Stimulated activated CD8-positive, alpha-beta memory T cell treated with anti-CD3 and anti-CD28 coated beads, Interleukin-12 subunit alpha, Interleukin-12 subunit beta, amount 100 ng/mL, for 1 hour (primary cell): ENCODE measurements around the gene ROBO2.

ENCODE experiments used
- DNase-seq: peaks from one replicate; pipeline ENCODE4 v3.0.0-alpha.2; 2020; ENCODE audit warnings: low read depth

ROBO2 gene

DNA sequence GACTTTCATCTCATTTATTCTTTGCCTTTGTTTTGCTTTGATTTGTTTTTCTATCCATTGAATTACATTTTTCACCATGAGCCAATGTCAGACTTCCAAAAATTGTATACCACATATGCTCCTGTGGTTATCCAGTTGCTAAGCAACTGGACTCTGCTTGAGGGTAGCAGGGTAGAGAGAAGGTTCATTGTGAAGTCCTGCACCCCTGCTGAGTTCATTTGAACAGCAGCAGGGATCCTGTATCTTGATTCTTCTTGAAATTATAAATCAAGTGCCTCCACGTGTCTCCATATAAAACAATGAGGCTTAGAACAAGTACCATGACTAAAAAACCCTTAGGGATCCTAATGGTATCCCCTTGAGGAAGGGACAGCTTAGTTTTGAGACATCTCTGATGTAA is 449.3 kb downstream of the ROBO2 start:
- no peak for DNase-seq

DNA sequence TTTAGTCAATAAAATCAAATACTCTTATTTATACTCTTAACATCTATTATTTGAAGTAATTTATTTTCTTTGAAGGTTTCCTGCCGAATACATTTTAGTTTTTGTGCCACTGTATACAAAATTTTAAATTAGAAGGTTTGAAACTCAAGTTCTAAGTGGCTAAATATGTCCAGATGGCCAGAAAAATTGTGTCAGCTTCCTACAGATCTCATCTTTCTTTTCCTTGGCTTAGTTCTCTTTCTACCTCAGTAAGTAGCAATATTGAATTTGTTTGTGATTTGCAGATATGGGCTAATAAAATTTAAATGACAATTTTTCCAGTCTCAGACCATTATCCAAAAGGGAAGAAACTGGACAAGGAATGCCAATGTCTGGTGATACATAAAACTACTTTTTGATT is 452.1 kb downstream of the ROBO2 start:
- no peak for DNase-seq

DNA sequence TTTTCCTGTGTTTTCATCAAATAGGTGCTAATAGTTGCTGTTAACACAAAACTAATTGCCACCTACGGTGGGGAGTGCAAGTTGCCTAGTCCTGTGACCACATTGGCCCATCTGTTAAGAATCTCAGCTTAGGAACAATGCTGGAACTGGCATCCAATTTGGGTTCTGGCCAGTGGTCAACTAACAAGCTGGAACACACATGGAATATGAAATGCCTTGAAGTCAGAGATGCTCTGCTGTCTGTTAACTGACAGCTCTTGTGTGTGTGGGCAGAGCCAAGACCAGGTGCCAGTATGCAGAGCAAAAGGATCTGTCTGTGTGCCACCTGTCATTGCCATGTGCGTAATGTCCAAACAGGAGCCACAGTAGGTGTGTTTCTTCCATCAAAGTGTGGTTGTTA is 460.8 kb downstream of the ROBO2 start:
- no peak for DNase-seq

DNA sequence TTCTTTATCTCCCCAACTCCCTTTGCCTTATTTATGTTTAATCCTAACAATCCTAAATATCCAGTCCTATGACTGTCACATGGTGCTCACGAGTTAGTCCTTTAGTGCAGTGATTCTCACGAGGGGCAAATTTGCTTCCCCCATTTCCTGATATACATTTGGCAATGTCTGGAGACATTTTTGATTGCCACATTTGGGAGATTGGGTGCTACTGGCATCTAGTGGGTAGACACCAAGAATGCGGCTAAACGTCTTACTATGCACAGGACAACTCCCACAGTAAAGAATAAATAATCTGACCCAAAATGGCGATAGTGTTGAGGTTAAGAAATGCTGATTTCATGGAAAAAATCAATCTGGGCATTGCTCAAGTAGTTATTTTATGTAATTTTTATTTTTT is 466.5 kb downstream of the ROBO2 start:
- no peak for DNase-seq

DNA sequence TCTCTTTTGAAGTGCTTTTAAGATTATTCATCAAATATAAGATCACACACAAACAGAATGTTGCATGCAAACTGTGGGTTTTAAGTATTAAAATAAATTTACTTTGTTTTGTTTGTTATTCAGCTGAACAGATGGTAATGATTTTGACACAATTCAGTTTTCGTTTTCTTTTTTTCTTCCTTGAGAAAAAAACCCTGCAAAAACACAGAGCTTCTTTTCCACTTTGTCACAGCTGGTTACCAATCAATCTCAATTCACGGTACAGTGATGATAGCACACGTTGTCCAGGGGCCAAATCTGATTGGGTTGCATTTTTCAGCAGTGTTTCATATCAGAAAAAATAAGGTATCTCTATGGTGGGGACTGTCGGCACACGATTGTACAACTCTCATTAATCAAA is 473.6 kb downstream of the ROBO2 start:
- DNase-seq: no peak

DNA sequence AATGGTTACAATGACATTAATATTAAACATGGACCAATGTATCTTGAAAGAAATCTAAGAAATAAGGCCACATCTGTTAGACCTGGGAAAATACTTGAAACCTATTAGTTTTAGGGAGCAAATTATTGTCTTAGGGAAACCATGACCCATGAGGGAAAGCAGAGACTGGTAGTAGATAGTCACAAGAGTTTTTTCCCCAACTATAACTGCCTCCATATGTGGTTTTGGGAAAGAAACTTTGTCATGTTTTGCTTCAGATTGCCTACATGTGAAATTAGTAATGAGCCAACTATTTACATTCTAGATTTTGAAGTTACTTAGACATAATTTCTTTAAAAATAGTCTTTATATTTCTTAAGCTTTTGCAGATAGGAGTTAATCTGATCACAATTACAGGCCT is 474.9 kb downstream of the ROBO2 start:
- DNase-seq: no peak

DNA sequence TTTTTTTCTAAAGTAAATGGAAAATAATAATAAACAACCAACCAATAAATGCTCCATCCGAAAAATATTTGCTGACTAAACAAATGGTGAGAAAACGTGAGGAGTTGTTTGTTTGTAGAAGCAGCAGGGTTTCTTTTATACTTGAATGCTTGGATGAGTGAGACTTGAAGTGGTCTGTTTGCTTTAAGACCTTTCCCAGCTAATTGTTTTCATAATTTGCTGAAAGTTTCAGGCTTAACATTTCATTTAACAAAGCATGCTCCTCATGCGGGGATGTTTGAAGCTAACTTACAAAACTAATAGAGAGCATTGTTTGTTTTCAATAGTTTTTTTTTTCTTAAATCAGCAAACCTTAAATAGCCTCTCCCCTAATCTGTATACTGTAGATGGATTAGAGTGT is 484.6 kb downstream of the ROBO2 start:
- DNase-seq: no peak

DNA sequence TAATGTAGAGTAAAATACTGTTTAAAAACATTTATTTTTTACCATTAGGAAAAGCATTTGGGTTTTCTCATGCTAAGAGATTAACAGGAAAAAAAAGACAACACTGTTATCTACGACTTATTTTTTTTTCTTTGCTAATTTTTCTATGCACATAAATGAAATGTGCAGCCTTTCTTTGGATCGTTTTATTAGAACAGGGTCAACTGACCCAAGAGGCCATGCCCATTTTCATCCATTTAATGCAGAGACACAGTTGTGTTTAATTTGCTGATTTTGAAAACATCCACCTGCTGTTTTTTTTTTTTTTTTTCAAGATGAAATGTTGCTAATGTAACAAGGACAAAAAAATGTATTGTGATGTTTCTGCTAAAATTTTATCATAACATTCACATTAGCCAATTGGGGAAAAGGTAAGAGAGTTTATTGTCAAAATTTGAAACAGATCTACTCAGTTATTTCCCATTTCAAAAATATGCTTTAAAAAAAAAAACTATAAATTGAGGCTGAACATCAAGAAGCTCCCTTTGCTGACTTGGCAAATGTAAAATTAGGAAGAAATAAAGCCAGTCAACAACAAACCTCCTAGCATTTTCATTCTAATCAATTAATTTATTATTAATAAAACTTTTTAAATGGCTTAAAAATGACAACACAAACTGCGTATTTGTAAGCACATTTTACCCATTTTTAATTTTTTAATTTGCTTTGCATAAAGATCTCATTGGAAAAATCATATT is 485.2 kb downstream of the ROBO2 start:
- DNase-seq: no peak

DNA sequence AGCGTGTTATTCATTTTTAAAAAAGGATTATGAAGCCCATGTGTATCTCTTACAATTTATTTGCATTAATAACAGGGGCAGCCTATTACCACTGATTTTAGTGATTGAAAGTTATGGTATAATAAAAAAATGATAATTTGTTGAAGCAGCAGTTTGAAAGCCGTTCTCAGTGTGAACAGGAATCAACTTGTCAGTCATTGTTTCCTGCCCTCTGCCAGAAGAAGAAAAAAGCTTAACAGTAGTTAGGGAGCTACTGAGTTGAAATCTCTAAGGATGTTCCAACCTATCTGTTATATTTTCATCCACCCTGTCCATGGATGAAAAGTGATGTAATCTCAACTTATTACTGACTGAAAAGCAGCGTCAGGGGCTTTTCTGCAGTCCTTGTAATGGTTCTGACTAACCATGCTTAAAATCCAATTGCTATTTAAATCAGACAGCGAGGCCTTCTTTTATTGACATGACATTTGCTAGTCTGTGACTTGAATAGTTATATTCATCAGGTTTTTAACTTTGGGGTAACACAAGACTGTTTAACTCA is 486.7 kb downstream of the ROBO2 start:
- DNase-seq: no peak

DNA sequence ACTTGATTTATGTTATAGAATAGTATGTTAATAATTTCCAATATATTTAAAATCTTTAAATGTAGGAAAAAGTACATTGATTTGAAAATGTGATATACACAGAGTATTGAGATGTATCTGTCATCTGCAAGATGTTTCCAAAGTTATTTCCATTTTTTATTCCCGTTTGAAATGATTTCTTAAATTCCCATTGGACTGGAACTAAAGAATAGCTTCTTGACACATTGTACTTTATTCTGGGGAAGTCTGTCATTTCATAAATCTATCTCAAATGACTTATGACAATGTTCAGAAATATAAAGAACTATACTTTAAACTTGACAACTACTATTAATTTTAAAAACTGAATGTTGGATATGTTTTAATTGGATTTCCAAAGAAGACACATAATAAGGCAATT is 489.6 kb downstream of the ROBO2 start:
- DNase-seq: no peak

DNA sequence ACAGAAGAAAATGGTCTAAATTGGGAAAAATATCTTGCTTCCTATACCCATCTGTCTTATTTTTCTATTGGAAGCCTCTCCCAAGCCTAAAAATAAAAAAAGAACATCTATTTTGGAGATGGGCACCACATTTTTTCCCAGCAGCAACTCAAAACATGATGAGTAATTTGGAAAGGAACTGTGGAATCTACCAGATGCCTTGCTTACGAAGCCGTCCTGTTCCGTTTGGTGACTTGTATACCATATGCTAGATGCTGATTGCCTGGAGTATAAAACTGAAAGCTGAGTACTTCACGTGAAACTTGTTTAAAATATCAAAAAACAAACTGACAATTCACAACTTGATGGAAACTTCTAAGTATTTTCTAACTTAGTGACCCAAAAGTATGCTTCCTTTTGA is 491.0 kb downstream of the ROBO2 start:
- no peak for DNase-seq

DNA sequence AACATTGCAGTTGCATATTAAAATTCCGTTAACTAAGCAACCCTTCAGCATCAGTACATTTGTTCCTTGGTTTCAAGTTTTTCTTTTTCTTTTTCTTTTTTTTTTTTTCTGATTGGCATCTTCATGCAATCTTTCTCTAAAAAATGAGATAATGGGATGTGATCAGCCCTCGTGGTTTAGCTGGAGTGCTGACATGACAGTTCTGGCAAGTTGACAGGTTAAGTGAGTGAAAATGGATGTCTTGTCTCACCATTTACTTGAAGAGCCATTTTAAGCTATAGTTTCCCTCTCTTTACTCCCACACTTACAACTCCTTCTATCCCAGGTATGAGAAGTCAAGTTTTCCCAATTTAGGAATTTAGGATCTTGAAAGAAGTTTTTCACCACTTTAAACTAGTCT is 495.2 kb downstream of the ROBO2 start:
- DNase-seq: no peak

DNA sequence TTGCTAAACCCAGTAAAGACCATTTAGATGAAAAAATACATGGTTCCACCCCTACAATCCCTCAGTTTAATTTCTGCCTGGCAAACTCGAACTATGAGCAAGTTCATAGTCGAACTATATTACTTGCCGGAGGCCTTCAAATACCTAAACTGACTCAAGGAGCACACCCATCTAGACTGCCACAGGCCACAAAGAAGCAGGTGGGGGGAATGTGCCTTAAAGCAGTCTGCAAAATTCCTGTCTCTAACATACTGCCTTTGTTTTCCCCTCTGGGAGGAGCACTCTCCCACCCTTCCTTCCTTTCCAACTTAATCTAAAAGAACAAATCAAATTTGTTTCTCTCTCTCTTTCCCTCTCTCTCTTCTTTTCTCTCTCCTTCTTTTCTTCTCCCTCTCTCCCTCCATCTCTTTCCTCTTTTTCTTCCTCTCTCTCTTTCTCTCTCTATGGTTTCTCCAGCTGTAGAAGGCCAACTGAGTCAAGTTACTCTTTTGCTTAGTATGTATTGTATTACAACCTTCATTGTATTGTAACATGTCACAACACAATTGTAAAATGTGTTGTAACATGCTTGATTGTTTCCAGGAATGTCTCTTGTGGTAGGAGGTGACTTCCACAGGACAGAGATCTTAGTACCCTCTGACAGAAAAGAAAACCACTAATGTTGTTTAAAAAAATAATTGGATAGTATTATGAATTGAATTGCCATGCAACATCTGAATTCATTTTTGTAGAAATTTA is 496.3 kb downstream of the ROBO2 start:
- no peak for DNase-seq

DNA sequence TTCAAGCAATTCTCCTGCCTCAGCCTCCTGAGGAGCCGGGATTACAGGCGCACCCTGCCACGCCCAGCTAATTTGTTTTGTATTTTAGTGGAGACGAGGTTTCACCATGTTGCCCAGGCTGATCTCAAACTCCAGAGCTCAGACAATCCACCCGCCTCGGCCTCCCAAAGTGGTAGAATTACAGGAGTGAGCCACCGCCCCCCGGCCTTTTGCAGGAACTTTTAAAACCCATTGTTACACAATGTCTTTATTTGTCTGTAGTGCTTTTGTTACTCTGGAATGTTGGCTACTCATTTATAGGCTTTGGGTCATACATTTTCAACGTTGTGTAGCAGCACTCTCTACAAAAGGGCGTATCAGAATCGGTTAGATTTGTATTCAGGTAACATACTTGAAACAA is 499.1 kb downstream of the ROBO2 start:
- DNase-seq: no peak

DNA sequence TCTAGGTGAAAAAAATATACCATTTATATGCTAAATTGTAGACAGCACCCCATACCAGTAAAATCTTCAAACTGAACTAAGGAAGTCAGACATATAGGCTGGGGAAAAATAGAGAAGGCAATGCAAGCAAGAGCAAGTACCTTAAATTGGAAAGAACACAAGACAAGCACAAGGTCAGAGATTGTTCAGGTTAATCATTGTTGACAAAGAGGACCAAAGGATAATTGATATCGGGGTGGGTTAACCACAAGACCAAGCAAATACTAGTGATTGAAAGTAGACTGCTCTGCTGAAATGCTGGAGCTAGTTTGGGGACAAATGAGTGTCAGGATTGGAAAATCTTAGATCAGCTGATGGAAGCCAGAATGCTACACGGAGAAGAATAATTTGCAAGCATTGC is 499.8 kb downstream of the ROBO2 start:
- no peak for DNase-seq

DNA sequence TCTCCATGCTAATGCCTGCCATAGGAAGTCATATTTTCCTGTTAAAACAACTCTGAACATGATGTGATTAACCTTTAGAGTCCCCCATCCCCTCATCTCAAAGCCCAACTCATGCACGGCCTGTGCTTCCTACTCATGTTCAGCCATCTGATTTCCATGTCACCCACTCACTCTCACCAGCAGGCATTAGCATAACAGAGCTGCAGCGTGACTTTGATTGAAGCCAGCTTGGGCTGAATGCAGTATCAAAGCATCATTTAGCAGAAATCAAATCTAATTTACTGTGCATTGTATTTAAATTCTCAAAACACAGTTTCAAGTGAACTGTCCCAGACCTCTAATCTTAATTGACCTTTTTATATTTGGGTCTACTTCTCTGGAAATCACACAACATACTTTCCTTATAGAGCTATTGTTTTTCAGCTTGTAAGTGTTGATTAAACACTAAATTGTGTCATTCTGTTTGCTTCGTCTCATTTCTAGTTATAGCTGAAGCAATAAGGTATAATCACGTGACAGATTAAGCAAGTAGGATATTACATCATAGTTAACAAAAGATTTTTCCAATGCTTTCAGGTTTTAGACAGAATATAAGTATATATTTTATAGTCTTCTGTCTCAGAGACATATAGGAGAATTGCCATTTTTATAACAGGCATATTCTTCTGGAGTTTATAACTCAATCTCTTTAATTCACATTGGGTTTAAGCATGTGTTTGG is 501.5 kb downstream of the ROBO2 start:
- DNase-seq: no peak

DNA sequence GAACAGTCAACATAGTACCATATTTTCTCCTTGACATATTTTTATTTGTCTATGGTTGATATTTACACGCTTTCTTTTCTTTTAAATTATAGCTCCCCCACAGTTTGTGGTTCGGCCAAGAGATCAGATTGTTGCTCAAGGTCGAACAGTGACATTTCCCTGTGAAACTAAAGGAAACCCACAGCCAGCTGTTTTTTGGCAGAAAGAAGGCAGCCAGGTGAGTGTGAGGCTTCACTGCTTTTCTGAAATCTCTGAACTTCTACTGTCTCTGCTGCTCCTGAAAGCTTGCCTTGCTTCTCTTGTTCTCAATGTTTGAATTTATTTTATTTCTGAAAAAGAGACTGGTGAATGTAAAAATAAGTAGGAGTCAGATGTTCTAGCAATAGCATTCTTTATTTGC is 506.3 kb downstream of the ROBO2 start:
- no peak for DNase-seq

DNA sequence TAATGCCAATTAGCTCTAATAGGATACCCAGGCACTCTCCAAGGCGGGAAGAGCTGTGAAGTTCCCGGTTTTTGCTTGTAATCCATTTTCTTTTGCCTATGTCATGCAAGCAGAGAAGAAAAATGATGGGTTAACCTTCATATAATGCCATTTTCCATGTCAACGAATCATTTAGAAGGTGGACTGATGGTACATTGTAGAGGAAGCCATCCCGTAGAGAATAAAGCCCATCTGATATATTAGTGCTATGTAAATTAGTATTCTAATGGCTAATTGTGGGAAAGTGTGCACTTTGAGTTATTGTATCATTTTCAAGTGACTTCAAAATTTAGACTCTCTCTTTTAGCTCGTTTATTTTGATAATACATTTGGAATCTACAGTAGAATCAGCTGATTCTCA is 509.1 kb downstream of the ROBO2 start:
- DNase-seq: no peak

DNA sequence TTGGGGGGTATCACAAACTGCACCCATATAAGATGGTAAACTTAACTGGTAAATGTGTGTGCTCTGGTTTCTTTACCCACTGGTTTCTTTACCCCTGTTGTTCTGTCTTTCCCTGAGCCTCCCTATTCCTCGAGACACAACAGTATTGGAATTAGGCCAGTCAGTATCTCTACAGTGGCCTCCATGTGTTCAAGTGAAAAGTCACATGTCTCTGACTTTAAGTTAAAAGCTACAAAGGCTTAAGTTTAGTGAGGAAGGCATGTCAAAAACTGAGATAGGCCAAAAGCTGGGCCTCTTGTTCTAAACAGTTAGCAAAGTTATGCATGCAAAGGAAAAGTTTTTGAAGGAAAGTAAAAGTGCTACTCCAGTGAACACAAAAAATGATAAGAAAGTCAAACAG is 513.3 kb downstream of the ROBO2 start:
- DNase-seq: no peak

DNA sequence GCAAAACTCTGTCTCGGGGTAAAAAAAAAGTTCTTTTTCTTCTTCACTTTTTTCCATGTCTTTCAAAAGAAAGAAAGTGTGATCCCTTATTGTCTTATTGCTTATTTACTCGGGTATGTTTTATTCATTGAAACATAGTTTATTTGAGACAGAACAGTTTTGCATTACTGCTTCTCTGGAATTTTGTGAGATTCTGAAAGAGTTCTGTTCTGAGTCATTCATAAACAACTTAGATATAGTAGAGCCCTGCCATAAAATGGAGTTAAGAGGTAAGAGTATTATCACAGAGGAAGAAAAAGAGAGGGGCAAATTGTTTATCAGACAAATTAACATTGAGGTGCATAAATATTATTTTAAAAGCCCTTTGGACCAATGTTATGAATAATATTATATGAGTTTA is 522.2 kb downstream of the ROBO2 start:
- no peak for DNase-seq

DNA sequence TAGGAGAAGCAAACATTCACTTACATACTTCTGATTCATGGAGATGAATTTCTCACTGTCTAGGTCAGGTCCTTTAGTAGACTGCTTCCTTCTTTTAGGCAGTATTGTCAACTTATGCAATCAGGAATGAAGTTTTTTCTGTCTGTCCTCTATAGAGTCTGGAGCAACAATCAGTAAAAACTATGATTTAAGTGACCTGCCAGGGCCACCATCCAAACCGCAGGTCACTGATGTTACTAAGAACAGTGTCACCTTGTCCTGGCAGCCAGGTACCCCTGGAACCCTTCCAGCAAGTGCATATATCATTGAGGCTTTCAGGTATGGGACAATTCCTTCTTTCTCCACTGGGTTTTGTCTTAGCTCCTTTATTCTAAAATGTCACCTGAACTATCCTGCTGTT is 523.1 kb downstream of the ROBO2 start:
- no peak for DNase-seq

DNA sequence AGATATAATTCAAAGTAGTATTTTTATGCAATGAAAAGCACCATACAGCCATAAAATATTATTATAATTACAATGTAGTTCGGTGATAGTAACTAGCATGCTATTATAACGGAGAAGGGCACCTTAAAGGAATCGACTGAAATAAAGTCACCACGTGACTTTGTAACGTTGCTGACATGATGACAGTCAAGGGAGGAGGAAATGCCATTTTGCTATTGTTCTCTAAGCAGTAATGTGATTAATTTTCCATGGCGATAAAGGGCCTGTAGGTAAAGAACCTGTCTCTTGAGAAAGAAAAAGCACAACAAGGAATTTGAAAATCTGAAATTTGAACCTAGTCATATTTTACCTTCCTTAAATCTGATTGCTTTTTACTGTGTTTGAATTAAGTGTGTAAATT is 526.2 kb downstream of the ROBO2 start:
- no peak for DNase-seq
